Stimulated activated CD4-positive, alpha-beta T cell treated with anti-CD3 and anti-CD28 coated beads, Interleukin-1b, Interleukin-23, amount 100 ng/mL, for 48 hours (primary cell): Measurements from ENCODE around the gene MEX3A.

Source experiments
- DNase-seq: peaks from one replicate; pipeline ENCODE4 v3.0.0-alpha.2; 2020

MEX3A gene

GRCh38 chr1:156101880-156102279 lies 19.6 kb upstream of the MEX3A start:
- DNase-seq, result no peak

DNA sequence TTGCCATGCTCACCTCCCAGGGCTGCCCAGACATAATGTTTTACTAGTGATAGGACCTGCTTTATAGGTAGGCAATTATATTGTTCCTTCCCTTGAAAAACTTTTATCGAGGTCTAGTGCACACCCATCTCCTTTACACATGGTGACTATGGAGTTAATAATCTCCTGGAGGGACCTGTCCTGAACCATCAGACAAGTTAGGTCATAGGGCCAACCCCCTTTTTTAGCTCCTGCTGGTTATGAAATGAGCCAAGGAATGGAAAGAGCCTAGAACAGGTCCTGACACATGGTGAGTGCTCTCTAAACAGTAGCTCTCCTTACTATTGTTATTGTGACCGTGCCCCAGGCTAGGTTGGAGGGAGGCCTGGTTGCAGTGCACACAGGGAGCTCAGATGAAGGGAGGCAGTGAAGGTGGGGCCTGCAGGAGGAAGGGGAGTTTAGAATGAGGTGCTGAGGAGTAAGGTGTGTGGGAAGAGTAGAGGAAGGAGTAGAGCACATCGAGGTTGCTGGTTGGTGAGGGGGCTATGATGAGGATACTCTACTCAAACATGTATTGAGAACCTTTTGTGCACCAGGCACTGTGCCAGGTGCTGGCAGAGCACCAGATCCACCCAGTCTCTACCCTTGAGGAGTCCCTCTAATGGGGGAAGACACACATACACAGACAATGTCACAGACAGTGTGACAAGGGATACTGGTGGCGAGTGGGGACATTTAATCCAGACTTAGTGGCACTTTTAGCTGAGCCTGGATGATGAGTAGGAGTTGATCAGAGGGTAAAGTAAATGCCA lies 18.1 kb upstream of the MEX3A start:
- no peak for DNase-seq

GRCh38 chr1:156099282-156099681 lies 17.0 kb upstream of the MEX3A start:
- no peak for DNase-seq

- no peak for DNase-seq
Measured at GRCh38 chr1:156098784-156099183, 16.5 kb upstream of the MEX3A start.

- DNase-seq, result peak; percentile 61
Measured at GRCh38 chr1:156097499-156098178, 15.4 kb upstream of the MEX3A start.

DNA sequence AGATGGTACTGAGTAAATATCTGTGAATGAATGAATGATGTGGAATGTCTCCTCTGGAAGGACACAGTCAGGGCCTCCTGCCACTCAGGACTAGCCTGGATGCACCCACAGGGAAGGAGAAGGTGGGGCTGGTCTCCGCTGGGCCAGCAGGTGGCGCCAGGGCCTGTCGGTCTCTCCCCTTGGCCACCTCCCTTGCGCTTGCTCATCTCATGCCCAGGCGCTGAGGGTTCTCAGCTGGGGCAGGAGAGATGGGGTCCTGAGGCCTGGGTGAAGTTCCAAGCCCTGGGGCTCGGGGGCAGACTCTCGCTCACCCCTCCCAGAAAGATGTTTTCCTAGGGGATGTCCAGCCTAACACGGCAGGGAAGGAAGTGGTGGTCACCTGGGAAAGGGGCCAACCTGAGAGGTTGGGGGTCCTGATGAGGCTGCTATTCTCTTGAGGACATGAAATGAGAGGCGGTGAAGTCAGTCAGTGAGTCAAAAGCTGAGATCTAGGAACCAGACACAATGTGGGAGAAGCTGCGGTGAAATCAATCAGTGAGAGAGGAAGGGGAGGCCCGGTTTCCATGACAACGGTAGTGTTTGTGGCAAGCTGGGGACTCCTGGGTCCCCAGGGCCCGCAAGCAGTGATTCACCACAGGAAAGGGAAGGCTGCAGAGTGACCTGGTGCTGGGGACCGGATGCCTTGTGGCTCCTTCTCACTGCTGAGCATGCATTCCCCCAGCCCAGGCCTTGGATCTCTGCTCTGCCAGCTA lies 14.6 kb upstream of the MEX3A start:
- DNase-seq, result peak; percentile 96

DNA sequence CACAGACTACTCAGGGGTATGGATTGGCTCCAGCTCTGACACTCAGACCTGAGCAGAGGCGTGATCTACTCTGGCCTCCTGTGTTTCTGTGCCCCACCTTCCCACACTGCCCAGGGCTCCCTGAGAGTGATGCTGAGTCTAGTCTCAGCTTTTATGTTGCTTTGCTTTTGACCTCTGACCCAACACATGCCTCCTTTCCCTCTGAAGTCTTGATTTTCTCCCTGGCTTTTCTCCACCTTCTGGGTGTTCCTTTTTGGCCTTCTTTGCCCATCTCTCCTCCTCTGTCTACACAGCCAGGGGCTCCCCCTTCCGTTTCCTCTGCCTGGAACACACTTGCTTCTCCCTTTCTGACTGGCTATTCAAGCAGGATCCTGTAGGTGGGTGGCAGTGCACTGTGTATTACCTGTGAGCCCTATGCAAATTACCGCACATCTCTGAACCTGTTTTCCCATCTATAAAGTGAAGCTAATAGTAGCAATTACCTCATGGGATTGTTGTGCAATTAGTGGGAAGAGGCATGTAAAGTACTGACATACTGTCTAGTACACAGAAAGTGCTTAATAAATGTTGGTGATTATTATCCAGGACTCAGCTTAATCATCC lies 13.7 kb upstream of the MEX3A start:
- peak; percentile 30 for DNase-seq

DNA sequence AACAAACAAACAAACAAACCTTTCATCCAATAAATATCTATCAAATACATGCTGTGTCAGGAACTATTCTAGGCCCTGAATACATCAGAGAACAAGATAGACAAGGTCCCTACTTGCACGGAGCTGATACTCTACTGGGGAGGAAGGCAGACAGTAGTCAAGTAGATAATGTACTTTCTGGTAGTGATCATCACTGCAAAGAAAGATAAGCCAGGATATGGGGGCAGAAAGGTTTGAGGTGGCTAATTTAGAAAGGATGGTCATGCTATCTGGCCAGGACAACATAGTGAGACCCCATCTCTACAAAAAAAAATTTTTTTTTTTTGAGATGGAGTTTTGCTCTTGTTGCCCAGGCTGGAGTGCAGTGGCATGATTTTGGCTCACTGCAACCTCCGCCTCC lies 9.3 kb upstream of the MEX3A start:
- no peak for DNase-seq

GRCh38 chr1:156090840-156091188 lies 8.5 kb upstream of the MEX3A start:
- DNase-seq, result peak; percentile 89

DNA sequence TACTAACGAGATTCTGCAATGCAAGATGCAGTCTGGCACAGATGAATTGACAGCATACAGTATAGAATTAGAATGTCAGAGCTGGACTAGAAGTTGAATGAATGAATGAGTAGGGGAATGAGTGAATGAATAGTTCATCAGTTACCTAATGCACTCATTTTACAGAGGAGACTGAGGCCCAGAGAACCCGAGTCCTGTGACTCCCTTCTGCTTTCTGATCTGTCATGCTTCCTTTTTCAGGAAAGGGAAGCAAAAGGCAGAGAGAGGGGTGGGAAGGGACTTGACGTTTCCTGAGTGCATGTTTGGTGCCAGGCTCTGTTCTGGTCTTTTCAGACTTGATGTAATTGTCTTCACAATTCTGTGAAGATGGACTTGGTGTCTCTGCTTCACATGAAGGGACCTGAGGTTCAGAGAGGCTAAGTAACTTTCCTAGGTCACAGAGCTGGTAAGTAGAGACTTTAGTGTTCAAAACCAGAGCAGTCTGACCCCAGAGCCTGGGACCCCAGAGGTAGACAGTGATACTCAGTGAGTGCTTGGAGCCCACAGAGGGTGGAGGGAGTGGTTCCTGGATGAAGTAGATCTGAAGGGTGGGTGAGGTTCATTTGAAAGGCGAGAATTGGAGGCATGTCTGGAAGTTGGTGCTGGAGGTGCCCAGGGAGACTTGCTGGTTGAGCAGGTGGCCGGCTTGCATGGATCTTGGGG lies 8.0 kb upstream of the MEX3A start:
- DNase-seq, result no peak

- no peak for DNase-seq
Measured at GRCh38 chr1:156089704-156090103, 7.4 kb upstream of the MEX3A start.

DNA sequence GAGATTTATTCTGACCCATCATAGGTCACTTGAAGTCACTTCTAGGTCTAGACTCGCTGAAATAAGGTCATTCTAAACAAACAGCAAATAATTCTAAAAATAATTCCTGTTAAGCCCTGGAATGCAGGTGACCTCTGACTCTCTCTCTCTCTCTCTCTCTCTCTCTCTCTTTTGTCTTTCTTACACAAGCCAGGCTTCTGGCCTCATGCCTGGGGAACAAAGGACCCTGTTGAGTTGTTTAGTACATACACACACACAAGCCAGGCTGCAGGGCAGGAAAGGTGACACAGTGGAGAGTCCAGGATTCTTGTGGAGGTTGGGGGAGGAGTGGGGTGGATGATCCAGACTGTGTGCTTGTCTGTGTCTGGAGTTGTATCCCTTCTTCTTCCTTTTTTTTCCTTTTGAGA lies 4.0 kb upstream of the MEX3A start:
- no peak for DNase-seq

DNA sequence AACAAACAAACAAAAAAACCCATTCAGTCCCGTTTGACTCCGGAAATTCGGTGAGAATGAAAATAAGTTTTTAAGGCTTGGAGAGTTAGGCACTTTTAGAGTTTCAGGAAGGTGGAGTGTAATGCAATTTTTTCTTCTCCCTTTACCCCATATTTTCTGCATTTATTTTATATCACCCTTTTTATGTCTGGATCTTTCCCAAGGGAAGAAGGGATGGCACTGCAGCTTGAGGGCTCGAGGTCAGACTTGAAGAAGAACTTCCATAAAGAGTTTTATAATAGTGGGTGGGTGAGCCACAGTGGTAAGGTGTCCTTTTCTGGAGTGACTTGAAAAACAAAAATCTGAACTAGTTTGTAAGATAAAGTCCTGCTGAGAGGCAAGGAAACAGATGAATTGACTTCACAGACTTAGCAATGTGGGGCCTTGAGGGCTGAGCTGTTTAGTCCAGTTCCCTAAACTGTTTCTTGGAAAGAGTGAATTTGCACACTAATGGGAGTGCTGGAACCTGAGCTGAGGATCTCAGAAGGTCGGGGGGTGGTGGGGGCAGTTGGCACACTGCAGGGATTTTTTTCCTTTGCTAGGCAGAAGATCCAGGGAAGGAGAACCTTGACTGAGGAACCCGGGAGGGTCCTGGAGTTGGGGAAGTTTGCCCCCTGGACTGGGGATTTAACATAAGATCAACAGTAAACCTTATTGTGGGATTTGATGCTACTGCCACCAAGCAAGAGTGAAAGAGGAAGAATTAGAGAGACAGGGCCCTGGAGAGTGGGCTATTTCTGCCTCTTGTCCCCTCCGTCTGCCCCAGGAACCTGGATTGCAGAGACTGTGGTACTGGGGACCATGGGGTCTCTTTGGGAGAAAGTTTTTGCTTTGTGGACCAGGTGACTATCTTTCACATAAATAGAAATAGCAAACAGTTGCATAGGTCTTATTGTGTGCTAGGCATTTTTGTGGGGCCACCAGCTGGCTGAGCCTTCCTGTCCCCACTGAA lies 1.8 kb upstream of the MEX3A start:
- DNase-seq, result no peak

- no peak for DNase-seq
Measured at GRCh38 chr1:156081917-156082308, 352 bp downstream of the MEX3A start.

- DNase-seq, result no peak
Measured at GRCh38 chr1:156081180-156081916, 917 bp downstream of the MEX3A start.

GRCh38 chr1:156080863-156081179 lies 1.4 kb downstream of the MEX3A start:
- DNase-seq, result no peak

DNA sequence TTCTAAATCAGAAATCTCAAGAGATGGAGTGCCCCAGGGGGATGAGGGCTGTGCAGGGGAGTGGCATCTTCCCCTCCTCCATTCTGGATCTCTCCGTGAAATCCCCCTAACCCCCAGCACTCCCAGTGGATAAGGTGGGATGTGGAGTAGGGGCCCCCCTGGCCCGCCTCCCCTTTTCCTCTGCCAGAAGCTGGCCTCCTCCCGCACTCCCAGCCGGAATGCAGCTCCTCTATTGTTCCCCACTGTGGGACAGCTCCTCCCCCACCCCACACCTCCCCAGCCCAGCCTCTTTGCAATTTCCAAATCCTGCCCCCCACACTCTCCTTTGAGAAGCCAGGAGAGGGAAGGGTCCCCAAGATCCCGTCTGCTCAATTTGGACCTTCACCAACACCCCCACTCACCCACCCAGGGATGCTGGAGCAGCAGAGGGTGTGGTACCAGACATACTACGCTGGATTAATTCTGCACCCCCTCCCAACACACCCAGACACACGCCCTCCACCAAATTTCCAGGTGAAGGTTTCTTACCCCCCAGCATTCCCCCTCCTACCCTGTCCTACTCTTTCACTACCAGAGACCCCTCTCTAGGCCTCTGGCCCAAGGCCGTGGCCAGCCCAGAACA lies 1.9 kb downstream of the MEX3A start:
- no peak for DNase-seq

DNA sequence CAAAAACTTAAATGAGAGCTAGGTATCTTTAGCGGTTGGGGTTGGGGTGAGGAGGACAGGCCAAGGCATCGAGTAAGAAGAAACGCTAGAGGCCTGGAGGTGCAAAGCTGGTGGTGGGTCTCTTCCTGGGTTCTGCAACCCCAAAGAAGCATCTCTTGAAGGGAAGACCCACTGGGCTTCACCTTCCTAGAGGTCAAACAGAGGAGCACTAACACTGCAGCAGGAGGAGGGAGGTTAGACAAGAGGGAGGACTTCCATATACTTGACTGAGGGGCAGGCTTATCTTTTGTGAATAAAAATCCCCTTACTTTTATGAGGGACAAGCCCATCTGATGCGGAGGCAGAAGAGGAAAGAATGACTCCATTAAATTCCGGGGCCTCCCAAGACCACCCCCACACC lies 2.5 kb downstream of the MEX3A start:
- DNase-seq, result no peak

DNA sequence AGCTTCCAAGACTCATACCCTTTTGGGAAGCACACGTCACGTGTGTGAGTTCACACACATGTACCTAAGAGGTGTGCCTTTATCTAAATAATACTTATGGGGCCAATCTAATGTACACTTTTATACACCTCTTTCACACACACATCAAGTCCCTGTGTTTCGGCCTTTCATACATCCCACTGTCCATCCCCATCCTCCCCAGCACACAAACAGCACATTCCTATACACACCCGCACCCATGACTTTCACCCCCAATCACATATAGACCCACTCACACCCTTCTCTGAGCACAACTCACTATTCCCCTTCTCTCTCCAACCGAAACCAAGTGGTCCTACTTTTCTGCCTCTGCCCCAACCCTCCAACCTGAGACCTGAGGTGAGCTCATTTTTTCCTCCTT lies 3.5 kb downstream of the MEX3A start:
- no peak for DNase-seq

DNA sequence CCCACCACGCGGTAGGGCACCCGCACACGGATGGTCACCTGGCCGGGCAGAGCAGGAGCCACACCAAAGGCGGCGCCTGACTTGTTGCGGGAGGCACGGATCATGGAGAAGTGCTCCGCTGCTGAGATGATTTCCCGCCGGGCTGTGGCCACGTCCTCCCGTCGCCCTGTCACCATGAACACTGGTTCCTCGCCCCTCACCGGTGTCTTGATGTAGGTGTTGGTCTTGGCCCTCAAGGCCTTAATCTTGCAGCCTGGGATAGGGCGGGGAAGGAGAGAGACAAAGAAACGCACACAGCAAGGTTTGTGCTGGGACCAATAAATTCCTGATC lies 4.9 kb downstream of the MEX3A start:
- DNase-seq, result no peak
